ENCODE data around the gene AFF3.

GRCh38 chr2:99977966-99978365, 164.4 kb downstream of the AFF3 start:
- TF ChIP-seq CTCF (conservative IDR thresholded peaks at IDR 0.05 in 1 of 2, IDR thresholded peaks at IDR 0.05 in 1 of 2; ENCODE audit: low read depth in 1 of 2, low read length in 2 of 2) (no peak), EZH2 (IDR thresholded peaks at IDR 0.05; ENCODE audit: low read length, missing control alignments) (no peak)

Data from fibroblast of lung (primary cell).